Activated CD4-positive, alpha-beta T cell treated with anti-CD3 and anti-CD28 coated beads, Interleukin-2, amount 10 ng/mL, durations not matched to agents 7 days and 5 days (primary cell): ENCODE measurements around the gene CTSL. TPM values are rescaled to one million over a fixed set of nuclear protein-coding genes. Genes with fewer than 3 reads are reported as not detected.
"Not testable (repeated sequence)": the region's sequence is repeated elsewhere in the genome, so short reads cannot be mapped to it uniquely, and the experiment has no call there.

Experiments
- CTCF ChIA-PET: fragments of 350-600 bp; sonication (Branson Sonifier 250); formaldehyde crosslinking; loops from one replicate; lab custom pipeline; 2021; ENCODE audit warnings: antibody characterized with exemption; lab: Charles Lee
- POLR2A ChIA-PET: fragments of 350-600 bp; sonication (Branson Sonifier 250); formaldehyde crosslinking; loops from one replicate; lab custom pipeline; 2021; ENCODE audit warnings: antibody characterized with exemption; lab: Charles Lee
- DNase-seq: peaks from one replicate; pipeline ENCODE4 v3.0.0-alpha.2; 2020
- H3K27ac Mint-ChIP-seq: one replicate; pipeline ENCODE4 v1.8.0; 2021; ENCODE audit warnings: mild to moderate bottlenecking, moderate library complexity, mixed read lengths
- H3K27me3 Mint-ChIP-seq: one replicate; pipeline ENCODE4 v1.8.0; 2021; ENCODE audit warnings: mixed read lengths
- H3K36me3 Mint-ChIP-seq: one replicate; pipeline ENCODE4 v1.8.0; 2021; ENCODE audit warnings: low read depth, mixed read lengths
- H3K4me1 Mint-ChIP-seq: one replicate; pipeline ENCODE4 v1.8.0; 2021; ENCODE audit warnings: mixed read lengths
- H3K4me3 Mint-ChIP-seq: one replicate; pipeline ENCODE4 v1.8.0; 2021; ENCODE audit warnings: mild to moderate bottlenecking, moderate library complexity, mixed read lengths
- H3K9me3 Mint-ChIP-seq: one replicate; pipeline ENCODE4 v1.8.0; 2021; ENCODE audit warnings: mixed read lengths
- total RNA-seq, 2 experiments: library from RNA; stranded (reverse); gene quantifications; one replicate each; pipeline ENCODE4 v1.2.3, GENCODE V29; 2021

CTSL gene
- total RNA-seq, 2 experiments from 2014 or later, result 10.1 to 10.2 TPM

DNA sequence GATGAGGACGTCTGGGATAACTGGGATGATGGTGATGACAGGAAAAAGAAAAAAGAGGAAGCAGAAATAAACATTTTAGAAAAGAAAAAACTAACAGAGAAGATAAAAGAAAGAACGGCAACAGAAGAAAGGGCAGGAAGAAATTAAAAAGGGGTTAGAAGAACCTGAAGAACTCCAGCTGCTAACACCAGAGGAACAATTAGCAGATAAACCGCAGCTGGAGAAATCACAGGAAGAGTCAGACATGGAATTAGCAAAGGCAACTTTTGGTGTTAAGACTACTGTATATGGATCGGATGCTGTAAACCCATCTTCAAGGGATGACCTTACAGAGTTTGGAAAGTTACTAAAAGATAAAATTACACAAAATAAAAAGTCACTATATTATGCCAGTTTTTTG, 15.4 kb downstream of the CTSL start:
- peaks cover 3% of the 10 kb centered on the region for H3K9me3 Mint-ChIP-seq
- H3K36me3 Mint-ChIP-seq, result peaks cover 3% of the 10 kb centered on the region
- H3K4me1 Mint-ChIP-seq, result peaks cover 14% of the 10 kb centered on the region
- DNase-seq, result no peak
- ChIA-PET POLR2A (no interaction called here), CTCF (no interaction called here)
- peaks cover 19% of the 10 kb centered on the region for H3K27me3 Mint-ChIP-seq
- H3K4me3 Mint-ChIP-seq, result no peak overlapping the region
- no peak overlapping the region for H3K27ac Mint-ChIP-seq

DNA sequence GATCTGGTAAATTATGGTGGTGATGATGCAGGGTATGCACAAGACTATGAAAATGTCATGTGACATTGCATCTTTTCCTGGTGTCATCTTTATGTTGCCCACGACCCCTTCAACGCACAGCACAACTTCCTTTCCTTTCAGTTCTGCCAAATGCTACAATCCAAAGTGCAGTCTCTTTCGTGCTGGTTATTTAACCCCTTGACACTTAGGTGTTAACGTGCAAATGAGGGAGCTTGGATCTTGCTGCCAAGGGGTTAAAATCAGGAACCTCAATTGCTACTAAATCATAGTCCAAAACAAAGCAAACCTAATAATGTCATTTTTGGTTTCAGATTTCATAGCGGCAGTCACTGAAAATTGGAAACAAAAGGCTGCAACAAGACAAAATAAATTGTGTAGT, 16.0 kb downstream of the CTSL start:
- CTCF ChIA-PET, result no interaction called here
- DNase-seq, result no peak
- H3K27me3 Mint-ChIP-seq, result peaks cover 16% of the 10 kb centered on the region

DNA sequence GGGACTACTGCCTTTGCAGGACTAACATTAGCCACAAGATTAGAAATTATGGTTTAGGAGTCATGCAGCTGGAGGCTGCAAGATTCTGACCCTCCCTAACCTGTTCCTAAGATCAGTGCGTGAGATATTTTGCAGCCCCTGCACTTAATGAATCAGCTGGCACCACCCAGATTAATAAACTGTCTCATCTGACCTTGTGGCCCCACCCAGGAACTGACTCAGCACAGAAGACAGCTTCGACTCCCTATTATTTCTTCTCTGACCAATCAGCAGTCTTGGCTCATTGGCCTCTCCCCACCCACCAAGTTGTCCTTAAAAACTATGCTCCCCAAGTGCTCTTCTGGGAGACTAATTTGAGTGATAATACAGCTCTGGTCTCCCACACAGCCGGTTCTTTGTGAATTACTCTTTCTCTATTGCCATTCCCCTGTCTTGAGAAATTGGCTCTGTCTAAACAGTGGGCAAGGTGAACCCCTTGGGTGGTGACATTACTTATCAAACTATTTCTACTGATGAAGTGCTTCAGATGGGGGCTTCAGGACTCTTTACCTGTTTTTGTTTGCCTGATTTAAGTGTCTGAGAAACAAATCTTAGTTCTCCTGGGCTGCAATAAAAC, 17.0 kb downstream of the CTSL start:
- POLR2A ChIA-PET, result no interaction called here
- CTCF ChIA-PET, result no interaction called here
- peaks cover 14% of the 10 kb centered on the region for H3K4me1 Mint-ChIP-seq
- peaks cover 3% of the 10 kb centered on the region for H3K9me3 Mint-ChIP-seq
- H3K27me3 Mint-ChIP-seq, result peaks cover 16% of the 10 kb centered on the region
- no peak overlapping the region for H3K4me3 Mint-ChIP-seq
- peaks cover 3% of the 10 kb centered on the region for H3K36me3 Mint-ChIP-seq
- no peak overlapping the region for H3K27ac Mint-ChIP-seq
- DNase-seq, result no peak

More for the DNA sequence above, 16.0 kb downstream of the CTSL start:
- H3K9me3 Mint-ChIP-seq, result peaks cover 3% of the 10 kb centered on the region
- H3K4me3 Mint-ChIP-seq, result no peak overlapping the region
- H3K27ac Mint-ChIP-seq, result no peak overlapping the region
- POLR2A ChIA-PET, result no interaction called here
- peaks cover 3% of the 10 kb centered on the region for H3K36me3 Mint-ChIP-seq
- H3K4me1 Mint-ChIP-seq, result peaks cover 14% of the 10 kb centered on the region

DNA sequence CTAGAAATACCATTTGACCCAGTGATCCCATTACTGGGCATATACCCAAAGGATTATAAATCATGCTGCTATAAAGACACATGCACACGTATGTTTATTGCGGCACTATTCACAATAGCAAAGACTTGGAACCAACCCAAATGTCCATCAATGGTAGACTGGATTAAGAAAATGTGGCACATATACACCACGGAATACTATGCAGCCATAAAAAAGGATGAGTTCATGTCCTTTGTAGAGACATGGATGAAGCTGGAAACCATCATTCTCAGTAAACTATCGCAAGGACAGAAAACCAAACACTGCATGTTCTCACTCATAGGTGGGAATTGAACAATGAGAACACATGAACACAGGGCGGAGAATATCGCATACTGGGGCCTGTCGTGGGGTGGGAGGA, 18.3 kb downstream of the CTSL start:
- H3K4me1 Mint-ChIP-seq, result peaks cover 14% of the 10 kb centered on the region
- H3K36me3 Mint-ChIP-seq, DNase-seq, CTCF ChIA-PET, POLR2A ChIA-PET, H3K9me3 Mint-ChIP-seq, H3K4me3 Mint-ChIP-seq, H3K27ac Mint-ChIP-seq: not testable (repeated sequence)
- peaks cover 20% of the 10 kb centered on the region for H3K27me3 Mint-ChIP-seq

DNA sequence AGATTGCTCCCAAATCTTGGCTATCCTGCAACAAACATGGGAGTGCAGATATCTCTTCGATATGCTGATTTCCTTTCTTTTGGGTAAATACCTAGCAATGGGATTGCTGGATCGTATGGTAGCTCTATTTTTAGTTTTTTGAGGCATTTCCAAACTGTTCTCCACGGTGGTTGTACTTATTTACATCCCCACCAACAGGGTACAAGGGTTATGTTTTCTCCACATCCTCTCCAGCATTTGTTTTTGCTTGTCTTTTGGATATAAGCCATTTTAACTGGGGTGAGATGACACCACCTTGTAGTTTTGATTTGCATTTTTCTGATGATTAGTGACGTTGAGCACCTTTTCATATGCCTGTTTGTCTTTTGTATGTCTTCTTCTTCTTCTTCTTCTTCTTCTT, 20.3 kb downstream of the CTSL start:
- Mint-ChIP-seq H3K4me3 (no peak overlapping the region), H3K27ac (no peak overlapping the region), H3K4me1 (peaks cover 11% of the 10 kb centered on the region), H3K27me3 (peaks cover 12% of the 10 kb centered on the region), H3K36me3 (peaks cover 3% of the 10 kb centered on the region), H3K9me3 (peaks cover 3% of the 10 kb centered on the region)
- no peak for DNase-seq
- POLR2A ChIA-PET, result no interaction called here
- CTCF ChIA-PET, result no interaction called here

DNA sequence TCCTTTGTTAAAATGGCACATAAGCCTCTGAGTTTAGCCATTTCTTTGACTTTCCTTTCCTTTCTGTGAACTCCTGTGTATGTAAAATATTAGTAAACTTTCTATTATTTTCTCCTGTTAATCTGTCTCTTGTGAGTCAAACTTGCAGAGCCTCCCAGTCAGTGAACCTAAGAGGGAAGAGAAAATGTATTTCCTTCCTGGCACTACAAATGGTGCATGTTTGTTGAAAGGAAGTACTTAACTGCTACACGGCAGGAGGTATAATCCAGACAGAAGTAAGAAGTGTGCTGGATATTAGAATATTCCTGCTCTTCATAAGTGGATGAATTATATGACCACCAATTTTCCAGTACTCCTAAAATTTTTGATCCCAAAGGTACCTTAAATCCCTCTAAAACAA, 23.0 kb downstream of the CTSL start:
- ChIA-PET CTCF (no interaction called here), POLR2A (no interaction called here)
- H3K9me3 Mint-ChIP-seq, result peaks cover 6% of the 10 kb centered on the region
- peaks cover 3% of the 10 kb centered on the region for H3K36me3 Mint-ChIP-seq
- no peak for DNase-seq
- no peaks in the 10 kb centered on the region for H3K4me1 Mint-ChIP-seq
- peaks cover 10% of the 10 kb centered on the region for H3K27me3 Mint-ChIP-seq
- no peak overlapping the region for H3K4me3 Mint-ChIP-seq
- no peak overlapping the region for H3K27ac Mint-ChIP-seq

DNA sequence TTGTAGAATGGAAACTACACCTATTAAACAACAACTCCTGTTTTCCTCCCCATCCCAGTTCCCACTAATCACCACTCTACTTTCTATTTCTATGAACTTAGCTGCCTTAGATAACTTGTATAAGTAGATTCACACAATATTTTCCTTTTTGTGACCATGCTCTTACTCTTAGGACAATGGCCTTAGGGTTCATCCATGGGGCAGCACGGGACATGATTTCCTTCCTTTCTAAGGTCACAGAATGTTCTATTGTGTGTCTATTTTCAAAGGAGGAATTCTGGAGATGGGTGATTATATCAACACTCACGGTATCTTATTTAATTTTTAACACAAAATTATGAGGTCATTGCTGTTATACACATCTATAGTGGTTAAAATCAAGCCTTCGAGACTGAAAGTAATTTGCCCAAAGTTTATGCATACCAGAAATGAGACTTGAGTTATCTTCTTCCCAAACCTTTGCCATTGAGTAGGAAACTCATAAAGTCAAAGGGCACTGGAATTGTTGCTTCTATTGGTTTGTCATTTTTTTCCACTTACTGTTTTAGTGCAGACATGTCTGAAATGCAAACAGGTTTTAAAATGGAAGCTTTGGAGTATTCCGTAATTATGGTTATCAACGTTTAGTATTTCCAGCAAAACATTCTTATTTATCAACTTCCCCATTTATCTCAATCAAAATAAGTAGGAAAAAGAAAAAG, 23.6 kb downstream of the CTSL start:
- Mint-ChIP-seq H3K36me3 (peaks cover 3% of the 10 kb centered on the region), H3K4me3 (no peak overlapping the region), H3K27ac (no peak overlapping the region), H3K4me1 (no peaks in the 10 kb centered on the region), H3K27me3 (peaks cover 10% of the 10 kb centered on the region), H3K9me3 (peaks cover 6% of the 10 kb centered on the region)
- ChIA-PET CTCF (no interaction called here), POLR2A (no interaction called here)
- no peak for DNase-seq

DNA sequence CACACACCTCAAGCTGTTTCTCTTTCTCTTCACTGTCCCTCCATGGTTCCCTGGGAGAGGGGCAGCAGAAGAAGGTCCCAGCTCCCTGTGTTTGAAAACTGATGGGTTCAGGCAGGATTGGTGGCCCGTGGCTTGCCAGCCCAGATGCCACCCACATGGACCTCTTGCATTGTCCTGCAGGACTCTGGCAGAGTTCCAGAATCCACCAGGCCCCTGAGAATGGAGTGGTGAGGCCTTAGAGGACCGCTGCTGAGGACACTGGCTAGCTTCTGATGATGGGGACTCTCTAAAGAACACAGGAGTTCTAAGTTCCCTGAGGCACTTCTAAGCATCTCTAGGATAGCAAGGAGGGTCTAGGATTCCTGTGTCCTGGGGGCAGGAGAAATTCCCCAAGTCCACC, 24.8 kb downstream of the CTSL start:
- no peak for DNase-seq
- ChIA-PET CTCF (no interaction called here), POLR2A (no interaction called here)
- Mint-ChIP-seq H3K9me3 (peaks cover 9% of the 10 kb centered on the region), H3K27ac (no peak overlapping the region), H3K4me3 (no peak overlapping the region), H3K36me3 (peaks cover 3% of the 10 kb centered on the region), H3K27me3 (peaks cover 10% of the 10 kb centered on the region), H3K4me1 (no peaks in the 10 kb centered on the region)

DNA sequence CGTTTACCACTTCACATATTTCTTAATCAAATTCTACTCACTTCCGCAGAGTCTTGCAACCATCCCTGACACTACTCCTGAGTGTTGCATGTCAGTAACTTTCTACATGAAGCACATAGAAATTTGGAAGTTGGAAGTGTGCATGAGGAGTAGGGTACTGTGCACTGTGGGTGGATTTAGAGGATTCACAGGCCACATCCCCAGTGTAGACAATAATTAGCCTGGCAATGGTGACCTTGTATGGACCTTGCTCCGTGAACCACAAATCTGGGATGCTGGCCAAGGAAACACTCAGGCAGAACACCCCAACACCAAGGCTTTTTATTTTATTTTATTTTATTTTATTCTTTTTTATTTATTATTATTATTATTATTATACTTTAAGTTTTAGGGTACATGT, 25.5 kb downstream of the CTSL start:
- DNase-seq, result no peak
- Mint-ChIP-seq H3K9me3 (peaks cover 9% of the 10 kb centered on the region), H3K27ac (no peak overlapping the region), H3K27me3 (peaks cover 10% of the 10 kb centered on the region), H3K4me3 (no peak overlapping the region), H3K4me1 (no peaks in the 10 kb centered on the region), H3K36me3 (peaks cover 3% of the 10 kb centered on the region)
- POLR2A ChIA-PET, result no interaction called here
- CTCF ChIA-PET, result no interaction called here

DNA sequence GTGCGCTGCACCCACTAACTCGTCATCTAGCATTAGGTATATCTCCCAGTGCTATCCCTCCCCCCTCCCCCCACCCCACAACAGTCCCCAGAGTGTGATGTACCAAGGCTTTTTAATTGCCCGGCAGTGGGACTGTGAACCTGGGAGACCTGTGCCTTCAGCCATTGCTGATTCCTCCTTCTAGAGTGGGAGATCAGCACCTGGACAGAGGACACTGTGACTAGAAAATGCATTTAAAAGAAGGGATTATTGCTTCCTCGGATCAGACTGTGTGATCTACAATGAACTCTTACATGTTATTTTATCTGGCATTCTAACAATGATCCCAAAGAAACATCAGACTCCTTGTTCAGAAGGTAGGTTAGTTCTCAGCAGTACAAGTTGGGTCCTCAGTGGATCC, 25.9 kb downstream of the CTSL start:
- Mint-ChIP-seq H3K9me3 (peaks cover 9% of the 10 kb centered on the region), H3K27ac (no peak overlapping the region), H3K27me3 (peaks cover 10% of the 10 kb centered on the region), H3K36me3 (peaks cover 3% of the 10 kb centered on the region), H3K4me1 (no peaks in the 10 kb centered on the region), H3K4me3 (no peak overlapping the region)
- ChIA-PET CTCF (no interaction called here), POLR2A (no interaction called here)
- DNase-seq, result no peak

DNA sequence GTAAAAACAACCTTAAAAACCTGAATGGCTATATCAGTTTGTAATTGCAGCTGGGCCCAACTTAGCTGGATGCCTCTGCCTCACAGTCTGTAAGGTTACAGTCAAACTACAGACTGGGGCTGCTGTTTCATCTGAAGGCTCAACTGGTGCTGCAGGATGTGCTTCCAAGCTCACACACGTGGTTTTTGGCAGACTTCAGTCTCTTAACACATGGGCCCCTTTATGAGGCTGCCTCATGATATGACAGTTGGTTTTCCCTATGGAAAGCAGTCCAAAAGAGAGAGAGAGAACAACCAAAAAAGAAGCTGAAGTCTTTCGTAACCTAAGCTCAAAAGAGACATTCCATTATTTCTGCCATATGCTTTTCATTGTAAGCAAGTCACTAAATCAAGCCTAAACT, 27.4 kb downstream of the CTSL start:
- no peak overlapping the region for H3K27ac Mint-ChIP-seq
- H3K36me3 Mint-ChIP-seq, result peaks cover 3% of the 10 kb centered on the region
- DNase-seq, result no peak
- ChIA-PET CTCF (interaction anchor here (0.5 kb wide), 1 partner anchor 64 kb away, joined by 3 read pairs; no protein-coding TSS in a partner anchor), POLR2A (no interaction called here)
- peaks cover 10% of the 10 kb centered on the region for H3K27me3 Mint-ChIP-seq
- H3K4me3 Mint-ChIP-seq, result no peak overlapping the region
- peaks cover 9% of the 10 kb centered on the region for H3K9me3 Mint-ChIP-seq
- no peaks in the 10 kb centered on the region for H3K4me1 Mint-ChIP-seq

DNA sequence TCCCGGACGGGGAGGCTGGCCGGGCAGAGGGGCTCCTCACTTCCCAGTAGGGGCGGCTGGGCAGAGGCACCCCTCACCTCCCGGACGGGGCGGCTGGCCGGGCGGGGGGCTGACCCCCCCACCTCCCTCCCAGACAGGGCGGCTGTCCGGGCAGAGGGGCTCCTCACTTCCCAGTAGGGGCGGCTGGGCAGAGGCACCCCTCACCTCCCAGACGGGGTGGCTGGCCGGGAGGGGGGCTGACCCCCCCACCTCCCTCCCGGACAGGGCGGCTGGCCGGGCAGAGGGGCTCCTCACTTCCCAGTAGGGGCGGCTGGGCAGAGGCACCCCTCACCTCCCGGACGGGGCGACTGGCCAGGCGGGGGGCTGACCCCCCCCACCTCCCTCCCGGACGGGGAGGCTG, 32.4 kb downstream of the CTSL start:
- H3K9me3 Mint-ChIP-seq, CTCF ChIA-PET, H3K36me3 Mint-ChIP-seq, H3K4me3 Mint-ChIP-seq, DNase-seq, POLR2A ChIA-PET, H3K4me1 Mint-ChIP-seq, H3K27ac Mint-ChIP-seq, H3K27me3 Mint-ChIP-seq: not testable (repeated sequence)

DNA sequence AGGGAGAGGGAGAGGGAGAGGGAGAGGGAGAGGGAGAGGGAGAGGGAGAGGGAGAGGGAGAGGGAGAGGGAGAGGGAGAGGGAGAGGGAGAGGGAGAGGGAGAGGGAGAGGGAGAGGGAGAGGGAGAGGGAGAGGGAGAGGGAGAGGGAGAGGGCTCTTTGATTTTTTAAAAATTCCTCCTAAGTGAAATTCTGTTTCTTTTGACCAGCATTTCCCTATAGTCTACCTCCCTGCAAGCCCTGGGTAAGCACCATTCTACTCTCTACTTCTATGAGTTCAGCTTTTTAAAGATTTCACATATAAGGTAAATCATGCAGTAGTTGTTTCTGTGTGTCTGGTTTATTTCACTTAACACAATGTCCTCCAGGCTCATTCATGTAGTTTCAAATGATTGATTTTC, 34.1 kb downstream of the CTSL start:
- H3K36me3 Mint-ChIP-seq, CTCF ChIA-PET, H3K9me3 Mint-ChIP-seq, H3K4me1 Mint-ChIP-seq, POLR2A ChIA-PET, H3K4me3 Mint-ChIP-seq, H3K27me3 Mint-ChIP-seq, DNase-seq, H3K27ac Mint-ChIP-seq: not testable (repeated sequence)

DNA sequence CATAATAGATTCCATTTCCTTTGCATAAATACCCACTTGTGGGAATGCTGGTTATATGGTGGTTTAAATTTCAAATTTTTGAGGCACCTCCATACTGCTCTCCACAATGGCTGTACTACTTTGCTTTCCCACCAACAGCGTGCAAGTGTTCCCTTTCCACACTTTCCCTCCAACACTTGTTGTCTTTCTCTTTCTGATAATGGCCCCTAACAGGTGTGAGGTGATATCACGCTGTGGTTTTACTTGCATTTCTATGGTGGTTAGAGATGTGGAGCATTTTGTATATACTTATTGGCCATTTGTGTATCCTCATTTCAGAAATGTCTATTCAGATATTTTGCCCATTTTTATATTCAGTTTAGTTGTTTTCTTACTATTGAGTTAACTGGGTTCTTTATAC, 34.6 kb downstream of the CTSL start:
- no peak for DNase-seq
- no peaks in the 10 kb centered on the region for H3K9me3 Mint-ChIP-seq
- ChIA-PET CTCF (no interaction called here), POLR2A (no interaction called here)
- H3K4me3 Mint-ChIP-seq, result no peak overlapping the region
- H3K27ac Mint-ChIP-seq, result no peak overlapping the region
- no peaks in the 10 kb centered on the region for H3K4me1 Mint-ChIP-seq
- peaks cover 7% of the 10 kb centered on the region for H3K27me3 Mint-ChIP-seq
- H3K36me3 Mint-ChIP-seq, result no peaks in the 10 kb centered on the region
